CD4-positive, alpha-beta T cell treated with Interleukin-12 subunit alpha and Interleukin-12 subunit beta, for 1 hour (primary cell): ENCODE measurements around the gene ELF4.

Source experiments
- DNase-seq: peaks from one replicate; pipeline ENCODE4 v3.0.0-alpha.2; 2020

The ELF4 gene

GRCh38 chrX:130083656-130084382 lies 26.5 kb downstream of the ELF4 start:
- DNase-seq: no peak

- DNase-seq: no peak
Measured at GRCh38 chrX:130083107-130083490, 27.2 kb downstream of the ELF4 start.

GRCh38 chrX:130082244-130083106 lies 27.8 kb downstream of the ELF4 start:
- peak; percentile 82 for DNase-seq

- DNase-seq: no peak
Measured at GRCh38 chrX:130081421-130082045, 28.8 kb downstream of the ELF4 start.

GRCh38 chrX:130080791-130081367 lies 29.4 kb downstream of the ELF4 start:
- DNase-seq: no peak

- peak; percentile 63 for DNase-seq
Measured at GRCh38 chrX:130079824-130080406, 30.4 kb downstream of the ELF4 start.

GRCh38 chrX:130075777-130076176 lies 34.5 kb downstream of the ELF4 start:
- no peak for DNase-seq

GRCh38 chrX:130072345-130072740 lies 38.0 kb downstream of the ELF4 start:
- no peak for DNase-seq

- DNase-seq: no peak
Measured at GRCh38 chrX:130071611-130072344, 38.5 kb downstream of the ELF4 start.

- no peak for DNase-seq
Measured at GRCh38 chrX:130066975-130067615, 43.2 kb downstream of the ELF4 start.

GRCh38 chrX:130060122-130061069 lies 49.9 kb downstream of the ELF4 start:
- peak; percentile 82 for DNase-seq

GRCh38 chrX:130058652-130059051 lies 51.6 kb downstream of the ELF4 start:
- no peak for DNase-seq

- DNase-seq: no peak
Measured at GRCh38 chrX:130057209-130057608, 53.1 kb downstream of the ELF4 start.

GRCh38 chrX:130055899-130056298 lies 54.4 kb downstream of the ELF4 start:
- no peak for DNase-seq

- no peak for DNase-seq
Measured at GRCh38 chrX:130055103-130055502, 55.2 kb downstream of the ELF4 start.

GRCh38 chrX:130053236-130053635 lies 57.1 kb downstream of the ELF4 start:
- DNase-seq: no peak

GRCh38 chrX:130051176-130051845 lies 59.0 kb downstream of the ELF4 start:
- DNase-seq: no peak

- DNase-seq: no peak
Measured at GRCh38 chrX:130049821-130050220, 60.5 kb downstream of the ELF4 start.

- no peak for DNase-seq
Measured at GRCh38 chrX:130048686-130049222, 61.5 kb downstream of the ELF4 start.

GRCh38 chrX:130047416-130047815 lies 62.9 kb downstream of the ELF4 start:
- no peak for DNase-seq
